Body of pancreas (tissue), 4 donors: ENCODE results near the gene UGDH. TPM values are rescaled to one million over a fixed set of nuclear protein-coding genes. Genes with fewer than 3 reads are reported as not detected.

Experiments
- ATAC-seq: fragments of 150-250 bp; one replicate; pipeline ENCODE4 v1.9.1; 2016
- DNase-seq, 4 donors: peaks; one replicate each; pipeline ENCODE4 v3.0.0-alpha.2; 2019
- H3K27ac ChIP-seq, 4 donors: fragments of 200-600 bp; sonication (generic); 1 replicate in 3 of 4; 2 replicates in 1 of 4; pipeline versions ENCODE4 v1.5.1 to v1.6.1; 2016 to 2019; ENCODE audit warnings: mild to moderate bottlenecking in 1 of 4, mixed read lengths in 1 of 4, moderate library complexity in 1 of 4
- H3K27me3 ChIP-seq, 2 donors: fragments of 200-600 bp; sonication (generic); one replicate each; pipeline ENCODE4 v1.6.0; 2016; ENCODE audit warnings: mild to moderate bottlenecking in 1 of 2
- H3K36me3 ChIP-seq, 2 donors: fragments of 200-600 bp; sonication (generic); replicated peaks in 1 of 2; 2 replicates each; pipeline ENCODE4 v1.5.1; 2016; ENCODE audit warnings: low read depth in 2 of 2; ENCODE audit not compliant: insufficient read depth in 1 of 2
- H3K4me1 ChIP-seq: fragments of 200-600 bp; sonication (generic); one replicate; pipeline ENCODE4 v1.6.0; 2016
- H3K4me3 ChIP-seq, 2 donors: fragments of 200-600 bp; sonication (generic); 1 replicate in 1 of 2; 2 replicates in 1 of 2; pipeline ENCODE4 v1.5.1; 2016 to 2019
- H3K9me3 ChIP-seq, 3 donors: fragments of 200-600 bp; sonication (generic); 1 replicate in 2 of 3; 2 replicates in 1 of 3; pipeline ENCODE4 v1.5.1; 2016
- POLR2A ChIP-seq, 3 donors: fragments of 450-650 bp; IDR thresholded peaks; one replicate each; pipeline ENCODE4 v1.6.1; 2016; ENCODE audit warnings: antibody characterized with exemption in 3 of 3, mild to moderate bottlenecking in 2 of 3
- WGBS, 2 donors: methylation state at CpG; one replicate each; pipeline ENCODE4 v1.1.5; 2017; 5-methylcytosine and 5-hydroxymethylcytosine counted together
- intact Hi-C: fragments of 100-400 bp; cut with DNase I; formaldehyde crosslinking; loops from one replicate; pipeline ENCODE4 v1.15.1; 2023
- total RNA-seq, 2 donors: library from RNA; depleted of rRNA; stranded (reverse); fragments of >200 nt; gene quantifications; one replicate each; pipeline ENCODE4 v1.1.0, GENCODE V29; 2016
- TF ChIP-seq, protein P1 (sequence below), 7 experiments: fragments of 450-650 bp in 4 of 7; fragments of 200-600 bp in 3 of 7; sonication (generic) in 3 of 7; IDR thresholded peaks; one replicate each; pipeline ENCODE4 v1.5.1; 2016 to 2019; ENCODE audit warnings: antibody characterized with exemption in 7 of 7

UGDH gene
- total RNA-seq = 100 to 1,000 TPM in 1 of 2 donors, 10 to 100 TPM in 1; 71.1 to 107 TPM

GRCh38 chr4:39527296-39528060 lies at the start of gene UGDH:
Gene UGDH, minus strand, starts transcription at chr4:39527439. Its CDS starts 5,927 bp downstream, at chr4:39521512.
- Histone ChIP-seq H3K36me3 (peaks cover 0 to 4% of the 10 kb centered on the region in 2 donors), H3K4me3 (peak within 1 kb of the TSS; percentile 51 to 86), H3K27me3 (no peaks in the 10 kb centered on the region), H3K27ac (peak within 1 kb of the TSS; percentile 91 to 99 (median 95)), H3K9me3 (no peaks in the 10 kb centered on the region), H3K4me1 (peaks cover 19% of the 10 kb centered on the region)
- 0 to 1% methylated on average over 2 to 67 of the region's 73 CpGs for WGBS, 2 donors
- DNase-seq = peak; percentile 98 to 99 (median 98)
- TF ChIP-seq, protein P1, sequence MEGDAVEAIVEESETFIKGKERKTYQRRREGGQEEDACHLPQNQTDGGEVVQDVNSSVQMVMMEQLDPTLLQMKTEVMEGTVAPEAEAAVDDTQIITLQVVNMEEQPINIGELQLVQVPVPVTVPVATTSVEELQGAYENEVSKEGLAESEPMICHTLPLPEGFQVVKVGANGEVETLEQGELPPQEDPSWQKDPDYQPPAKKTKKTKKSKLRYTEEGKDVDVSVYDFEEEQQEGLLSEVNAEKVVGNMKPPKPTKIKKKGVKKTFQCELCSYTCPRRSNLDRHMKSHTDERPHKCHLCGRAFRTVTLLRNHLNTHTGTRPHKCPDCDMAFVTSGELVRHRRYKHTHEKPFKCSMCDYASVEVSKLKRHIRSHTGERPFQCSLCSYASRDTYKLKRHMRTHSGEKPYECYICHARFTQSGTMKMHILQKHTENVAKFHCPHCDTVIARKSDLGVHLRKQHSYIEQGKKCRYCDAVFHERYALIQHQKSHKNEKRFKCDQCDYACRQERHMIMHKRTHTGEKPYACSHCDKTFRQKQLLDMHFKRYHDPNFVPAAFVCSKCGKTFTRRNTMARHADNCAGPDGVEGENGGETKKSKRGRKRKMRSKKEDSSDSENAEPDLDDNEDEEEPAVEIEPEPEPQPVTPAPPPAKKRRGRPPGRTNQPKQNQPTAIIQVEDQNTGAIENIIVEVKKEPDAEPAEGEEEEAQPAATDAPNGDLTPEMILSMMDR (IDR thresholded peaks at IDR 0.05) = peak in 3 of 7 experiments; percentile 13 to 22 (median 21)
- TF ChIP-seq POLR2A (IDR thresholded peaks at IDR 0.05) = peak; percentile 99 to 100 (median 100)
- ATAC-seq = peak; percentile 93
- intact Hi-C loops = no loop called here

DNA sequence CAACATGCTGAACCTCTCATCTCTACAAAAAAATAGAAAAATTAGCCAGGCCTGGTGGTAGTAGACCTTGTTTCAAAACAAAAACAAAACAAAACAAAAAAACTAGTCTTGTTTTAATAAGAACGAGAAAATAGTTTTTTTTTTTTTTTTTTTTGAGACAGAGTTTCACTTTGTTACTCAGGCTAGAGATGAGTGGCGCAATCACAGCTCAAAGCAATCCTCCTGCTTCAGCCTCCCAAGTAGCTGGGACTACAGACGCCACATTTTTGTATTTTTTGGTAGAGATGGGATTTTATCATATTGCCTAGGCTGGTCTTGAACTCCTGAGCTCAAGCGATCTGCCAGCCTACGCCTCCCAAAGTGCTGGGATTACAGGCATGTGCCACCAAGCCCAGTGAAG lies 47.7 kb upstream of the UGDH start:
- intact Hi-C loops = no loop called here
- Histone ChIP-seq H3K27me3 (no peaks in the 10 kb centered on the region), H3K36me3 (no peaks in the 10 kb centered on the region), H3K27ac (peak overlapping the region in 1 of 4 donors; percentile 3), H3K9me3 (no peaks in the 10 kb centered on the region), H3K4me3 (no peak overlapping the region), H3K4me1 (peaks cover 16% of the 10 kb centered on the region)
- TF ChIP-seq, protein P1 (IDR thresholded peaks at IDR 0.05) = no peak
- no peak for TF ChIP-seq POLR2A (IDR thresholded peaks at IDR 0.05)
- ATAC-seq = no peak
- 94 to 95% methylated on average over 5 of the region's 5 CpGs for WGBS, 2 donors
- no peak for DNase-seq

DNA sequence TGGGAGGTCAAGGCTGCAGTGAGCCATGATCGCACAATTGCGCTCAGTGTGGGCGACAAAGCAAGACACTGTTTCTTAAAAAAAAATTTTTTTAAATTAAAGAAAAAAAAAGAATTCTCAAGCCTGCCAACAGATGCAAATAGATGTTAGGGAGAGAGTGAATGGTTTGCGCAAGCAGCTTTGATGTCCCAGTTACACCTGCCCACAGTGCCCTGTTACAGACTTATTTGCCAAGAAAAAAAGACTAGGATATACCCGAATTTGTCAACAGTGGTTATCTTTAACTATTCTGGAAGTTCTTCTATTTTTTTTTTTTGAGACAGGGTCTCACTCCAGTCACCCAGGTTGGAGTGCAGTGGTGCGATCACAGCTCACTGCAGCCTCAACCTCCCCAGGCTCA lies 44.3 kb upstream of the UGDH start:
- no peaks in the 10 kb centered on the region for H3K36me3 ChIP-seq
- no peak for TF ChIP-seq POLR2A (IDR thresholded peaks at IDR 0.05)
- TF ChIP-seq, protein P1 (IDR thresholded peaks at IDR 0.05) = no peak
- DNase-seq (no peak), ATAC-seq (no peak)
- no peak overlapping the region for H3K4me3 ChIP-seq
- intact Hi-C loops = no loop called here
- no peak overlapping the region for H3K27ac ChIP-seq
- no peaks in the 10 kb centered on the region for H3K27me3 ChIP-seq
- H3K9me3 ChIP-seq = no peaks in the 10 kb centered on the region
- peaks cover 41% of the 10 kb centered on the region for H3K4me1 ChIP-seq
- WGBS, 2 donors = 76 to 86% methylated on average over 6 of the region's 6 CpGs

DNA sequence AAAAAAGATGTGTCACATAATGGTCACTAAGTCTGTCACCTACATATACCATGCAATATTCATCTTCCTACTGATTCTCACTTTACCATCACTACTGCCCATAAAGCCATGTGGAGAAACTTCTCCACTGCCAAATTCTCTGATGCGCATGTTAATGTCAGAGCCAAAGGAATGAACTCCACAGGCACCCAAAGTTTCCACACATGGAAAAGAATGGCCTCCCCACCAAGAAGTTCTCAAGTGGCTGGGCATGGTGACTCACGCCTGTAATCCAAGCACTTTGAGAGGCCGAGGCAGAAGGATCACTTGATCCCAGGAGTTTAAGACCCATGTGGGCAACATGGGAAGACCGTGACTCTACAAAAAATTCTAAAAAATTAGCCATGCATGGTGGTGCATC lies 43.8 kb upstream of the UGDH start:
- WGBS, 2 donors = 95 to 96% methylated on average over 2 to 4 of the region's 4 CpGs
- intact Hi-C loops = no loop called here
- TF ChIP-seq POLR2A (IDR thresholded peaks at IDR 0.05) = no peak
- TF ChIP-seq, protein P1 (IDR thresholded peaks at IDR 0.05) = no peak
- peak overlapping the region in 1 of 4 donors; percentile 16 for H3K27ac ChIP-seq
- H3K27me3 ChIP-seq = no peaks in the 10 kb centered on the region
- peaks cover 46% of the 10 kb centered on the region for H3K4me1 ChIP-seq
- no peaks in the 10 kb centered on the region for H3K36me3 ChIP-seq
- ATAC-seq (no peak), DNase-seq (no peak)
- H3K9me3 ChIP-seq = no peaks in the 10 kb centered on the region
- no peak overlapping the region for H3K4me3 ChIP-seq
